ENCODE measurements around the gene FOXD4.
"Not testable (repeated sequence)": the region's sequence is repeated elsewhere in the genome, so short reads cannot be mapped to it uniquely, and the experiment has no call there.

- not testable (repeated sequence) for TF ChIP-seq EZH2 (IDR thresholded peaks at IDR 0.05); FOXP2 (optimal IDR thresholded peaks at IDR 0.05; ENCODE audit: control extremely low read depth, extremely low read length, insufficient read depth); POLR2AphosphoS5 (IDR thresholded peaks at IDR 0.05; ENCODE audit: borderline replicate concordance, low read depth, low read length)
Measured at GRCh38 chr9:117144-117994, 848 bp downstream of the FOXD4 start.
